GM12875 (cell line): ENCODE data around the gene PNPO.

Source experiments
- H3K4me3 ChIP-seq: one replicate; pipeline ENCODE4 v1.5.1; 2011; ENCODE audit warnings: low read depth, low read length, control low read depth
- CTCF ChIP-seq: IDR thresholded peaks from 2 replicates; pipeline ENCODE4 v1.5.1; 2011; ENCODE audit warnings: low read depth, mild to moderate bottlenecking, control low read depth, inconsistent platforms, low read length, moderate library complexity, borderline replicate concordance; ENCODE audit not compliant: insufficient read depth

The PNPO gene

GRCh38 chr17:47959825-47960655, 18.7 kb downstream of the PNPO start:
- no peak for TF ChIP-seq CTCF
- no peak overlapping the region for H3K4me3 ChIP-seq

GRCh38 chr17:47961406-47961805, 20.0 kb downstream of the PNPO start:
- no peak overlapping the region for H3K4me3 ChIP-seq
- no peak for TF ChIP-seq CTCF

- TF ChIP-seq CTCF = no peak
- H3K4me3 ChIP-seq = no peak overlapping the region
These were observed 21.5 kb downstream of the PNPO start for GRCh38 chr17:47962901-47963300.

DNA sequence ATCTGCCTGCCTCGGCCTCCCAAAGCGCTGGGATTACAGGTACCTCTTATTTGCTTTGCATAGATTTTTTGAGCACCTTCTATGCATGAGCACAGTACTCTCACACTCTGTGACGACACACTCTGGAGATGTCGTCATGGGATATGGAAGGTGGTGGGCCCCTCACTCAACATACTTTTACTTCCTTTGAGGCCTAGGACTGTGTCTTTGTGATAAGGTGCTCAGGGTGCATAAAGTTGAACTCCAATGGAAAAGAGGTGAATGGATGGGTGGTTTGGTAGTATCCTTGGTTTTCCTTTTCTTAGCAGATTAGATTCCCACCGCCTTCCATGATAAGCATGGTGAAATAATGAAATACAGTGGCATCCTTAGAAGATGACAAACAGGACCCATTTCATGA, 23.5 kb downstream of the PNPO start:
- TF ChIP-seq CTCF = no peak
- no peak overlapping the region for H3K4me3 ChIP-seq

DNA sequence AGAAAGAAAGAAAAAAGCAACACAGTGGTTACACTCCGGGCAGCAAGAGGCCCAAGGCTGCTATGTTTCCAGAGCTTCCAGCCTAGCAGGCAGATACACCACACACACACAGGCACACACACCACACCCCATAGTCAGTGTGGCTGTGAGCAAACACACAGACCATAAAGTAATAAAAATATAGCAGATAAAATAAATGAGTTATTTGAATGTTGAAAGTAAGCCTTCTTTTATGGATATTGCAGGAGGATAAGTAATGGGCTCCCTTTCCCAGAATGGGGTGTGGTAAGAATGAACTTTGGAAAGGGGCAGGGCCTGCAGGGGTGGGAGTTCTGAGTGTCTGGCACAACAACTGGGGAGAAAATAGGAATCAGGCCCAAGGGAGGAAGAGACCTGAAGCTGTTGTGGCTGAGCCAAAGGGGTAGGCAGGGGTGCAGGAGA, 24.7 kb downstream of the PNPO start:
- no peak for TF ChIP-seq CTCF
- no peak overlapping the region for H3K4me3 ChIP-seq

DNA sequence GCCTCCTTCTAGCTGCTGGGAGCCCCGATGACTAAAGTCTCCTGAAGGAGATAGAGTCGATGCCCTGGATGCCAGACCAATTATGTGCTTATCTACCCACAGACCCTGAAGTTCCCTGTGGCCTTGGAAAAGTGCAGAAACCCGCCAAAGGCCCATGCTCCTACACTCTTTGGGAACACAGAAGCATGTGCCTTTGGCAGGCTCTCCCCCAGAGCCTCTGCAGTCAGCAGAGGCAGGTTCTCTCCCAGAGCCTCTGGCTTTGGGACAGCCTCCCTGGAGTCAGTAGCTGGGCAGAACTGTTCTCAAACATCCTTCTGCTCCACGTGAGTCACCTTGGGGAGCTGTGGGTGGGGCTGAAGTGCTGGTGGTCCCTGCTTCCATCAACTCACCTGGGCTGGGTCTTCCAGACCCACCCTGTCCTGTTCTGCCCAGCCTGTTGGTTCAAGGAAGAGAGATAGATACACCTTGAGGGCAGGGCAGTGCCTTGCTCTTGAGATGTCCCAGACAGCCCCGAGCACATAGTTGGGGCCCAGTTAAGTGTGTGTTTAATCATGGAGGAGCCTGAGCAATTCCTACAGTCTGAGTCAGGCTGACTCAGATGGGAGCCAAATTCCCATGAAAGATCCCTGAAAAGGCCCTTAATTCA, 26.4 kb downstream of the PNPO start:
- no peak for TF ChIP-seq CTCF
- H3K4me3 ChIP-seq = no peak overlapping the region

DNA sequence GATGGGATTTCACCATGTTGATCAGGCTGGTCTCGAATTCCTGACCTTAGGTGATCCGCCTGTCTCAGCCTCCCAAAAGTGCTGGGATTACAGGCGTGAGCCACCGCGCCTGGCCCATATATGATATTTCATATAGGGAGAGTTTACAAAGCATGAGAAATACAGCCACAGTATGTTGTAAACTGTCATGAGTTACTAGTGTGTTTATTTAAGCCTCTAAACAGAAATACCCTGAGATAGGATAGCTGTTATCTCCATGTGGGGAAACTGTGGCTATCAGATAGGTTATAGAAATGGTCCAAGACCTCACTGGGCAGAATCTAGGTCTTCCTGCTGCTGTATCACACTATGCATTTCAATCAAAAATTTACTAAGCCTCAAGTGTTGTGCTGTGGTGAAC, 27.5 kb downstream of the PNPO start:
- no peak for TF ChIP-seq CTCF
- no peak overlapping the region for H3K4me3 ChIP-seq
